B cell (primary cell): ENCODE measurements around the gene NRP1. TPM values are rescaled to one million over a fixed set of nuclear protein-coding genes. Genes with fewer than 3 reads are reported as not detected.

ENCODE experiments used
- ATAC-seq: fragments of 200-7000 bp; cut with Tn5 transposase; one replicate; pipeline ENCODE4 v1.10.0; 2021; ENCODE audit warnings: low read depth, mild to moderate bottlenecking, moderate number of reproducible peaks, moderate library complexity
- CTCF ChIA-PET: fragments of 350-600 bp; sonication (Branson Sonifier 250); formaldehyde crosslinking; loops from one replicate; lab custom pipeline; 2021; ENCODE audit warnings: antibody characterized with exemption, inconsistent platforms; lab: Charles Lee
- POLR2A ChIA-PET: fragments of 350-600 bp; sonication (Branson Sonifier 250); formaldehyde crosslinking; loops from one replicate; lab custom pipeline; 2021; ENCODE audit warnings: antibody characterized with exemption; lab: Charles Lee
- DNase-seq: peaks from one replicate; pipeline ENCODE4 v3.0.0; 2013
- H2AFZ ChIP-seq: 2 replicates; pipeline ENCODE4 v1.6.1; 2012; ENCODE audit warnings: mild to moderate bottlenecking, low read depth, low read length; ENCODE audit not compliant: insufficient read depth, poor library complexity, severe bottlenecking
- H3K27ac ChIP-seq, 2 donors: 1 replicate in 1 of 2; 2 replicates in 1 of 2; pipeline ENCODE4 v1.5.1; 2012 to 2013; ENCODE audit warnings: low read length in 2 of 2, mild to moderate bottlenecking in 2 of 2, moderate library complexity in 1 of 2
- H3K27me3 ChIP-seq, 4 experiments: fragments of 200-600 bp in 1 of 4; sonication (generic) in 1 of 4; replicated peaks in 1 of 4; 1 replicate in 2 of 4; 2 replicates in 2 of 4; pipeline versions ENCODE4 v1.6.1 to v1.7.0; 2013 to 2016; ENCODE audit warnings: low read length in 3 of 4, mild to moderate bottlenecking in 2 of 4, mixed read lengths in 1 of 4, moderate library complexity in 1 of 4; ENCODE audit not compliant: insufficient read depth in 4 of 4, control insufficient read depth in 3 of 4; ENCODE audit errors: control extremely low read depth in 1 of 4
- H3K36me3 ChIP-seq, 2 experiments: replicated peaks in 1 of 2; 1 replicate in 1 of 2; 2 replicates in 1 of 2; pipeline versions ENCODE4 v1.6.1 to v1.7.1; 2013; ENCODE audit warnings: low read length in 1 of 2; ENCODE audit not compliant: insufficient read depth in 2 of 2, control insufficient read depth in 1 of 2; ENCODE audit errors: control extremely low read depth in 1 of 2, extremely low read depth in 1 of 2
- H3K4me1 ChIP-seq, 2 donors: fragments of 200-600 bp in 1 of 2; sonication (generic) in 1 of 2; 1 replicate in 1 of 2; 2 replicates in 1 of 2; pipeline versions ENCODE4 v1.5.1 to v1.6.1; 2013 to 2017; ENCODE audit warnings: low read length in 2 of 2; ENCODE audit not compliant: control insufficient read depth in 2 of 2, insufficient read depth in 2 of 2
- H3K4me2 ChIP-seq: replicated peaks from 2 replicates; pipeline ENCODE3; 2012; ENCODE audit warnings: mild to moderate bottlenecking, low read depth, low read length; ENCODE audit not compliant: poor library complexity, severe bottlenecking
- H3K4me3 ChIP-seq, 5 experiments: fragments of 200-600 bp in 1 of 5; sonication (generic) in 1 of 5; 1 replicate in 3 of 5; 2 replicates in 2 of 5; pipeline versions ENCODE4 v1.5.1 to v1.7.0; 2011 to 2016; ENCODE audit warnings: low read length in 4 of 5, mild to moderate bottlenecking in 4 of 5, low read depth in 2 of 5, control low read depth in 1 of 5, moderate library complexity in 1 of 5; ENCODE audit not compliant: insufficient read depth in 1 of 5; ENCODE audit errors: control extremely low read depth in 1 of 5, extremely low read depth in 1 of 5
- H3K79me2 ChIP-seq: fragments of 200-600 bp; sonication (generic); one replicate; pipeline ENCODE4 v1.6.0; 2016; ENCODE audit warnings: low read length; ENCODE audit not compliant: control insufficient read depth, insufficient read depth
- H3K9ac ChIP-seq: fragments of 200-600 bp; sonication (generic); 2 replicates; pipeline ENCODE4 v1.6.1; 2017; ENCODE audit warnings: mild to moderate bottlenecking, low read length, moderate library complexity
- H3K9me3 ChIP-seq, 3 donors: one replicate each; pipeline versions ENCODE4 v1.6.1 to v1.7.1; 2013; ENCODE audit warnings: low read length in 2 of 3; ENCODE audit not compliant: control insufficient read depth in 2 of 3, insufficient read depth in 1 of 3; ENCODE audit errors: control extremely low read depth in 1 of 3
- H4K20me1 ChIP-seq: 2 replicates; pipeline ENCODE4 v1.6.0; 2012; ENCODE audit warnings: mild to moderate bottlenecking, low read length; ENCODE audit not compliant: insufficient read depth, control insufficient read depth, poor library complexity, severe bottlenecking
- H3K27ac Mint-ChIP-seq: one replicate; pipeline ENCODE4 v1.8.0; 2021; ENCODE audit warnings: mixed read lengths
- H3K27me3 Mint-ChIP-seq: one replicate; pipeline ENCODE4 v1.8.0; 2021; ENCODE audit warnings: mixed read lengths
- H3K4me1 Mint-ChIP-seq: one replicate; pipeline ENCODE4 v1.8.0; 2021; ENCODE audit warnings: mixed read lengths
- H3K4me3 Mint-ChIP-seq: one replicate; pipeline ENCODE4 v1.8.0; 2021; ENCODE audit warnings: mixed read lengths
- H3K9me3 Mint-ChIP-seq: one replicate; pipeline ENCODE4 v1.8.0; 2022; ENCODE audit warnings: mixed read lengths; ENCODE audit not compliant: insufficient read depth
- EZH2 ChIP-seq: IDR thresholded peaks from 2 replicates; pipeline ENCODE4 v1.6.1; 2012; ENCODE audit warnings: borderline replicate concordance, low read depth, mild to moderate bottlenecking, moderate library complexity, low read length; ENCODE audit not compliant: insufficient read depth, poor library complexity, severe bottlenecking
- WGBS: methylation state at CpG from one replicate; pipeline ENCODE4 v1.1.5; 2013; ENCODE audit warnings: missing lambda C conversion rate; ENCODE audit not compliant: insufficient coverage; 5-methylcytosine and 5-hydroxymethylcytosine counted together
- intact Hi-C: fragments of 100-400 bp; cut with micrococcal nuclease; formaldehyde crosslinking; loops from one replicate; pipeline ENCODE4 v1.10.0; 2022
- polyA plus RNA-seq: library from polyadenylated mRNA; depleted of rRNA; stranded (reverse); fragments of >200 nt; gene quantifications from 2 replicates; pipeline ENCODE4 v1.2.3, GENCODE V29; 2012
- total RNA-seq, 2 donors: library from RNA; stranded (reverse); fragments of 120-200 nt in 1 of 2; gene quantifications; 1 replicate in 1 of 2; 2 replicates in 1 of 2; pipeline versions ENCODE4 v1.2.3 to v1.2.4, GENCODE V29; 2013 to 2022
- TF ChIP-seq, protein P1 (sequence below): fragments of 200-600 bp; IDR thresholded peaks from one replicate; pipeline ENCODE4 v1.8.0; 2022; ENCODE audit warnings: antibody characterized with exemption, mild to moderate bottlenecking

Gene NRP1
- total and polyA plus RNA-seq, 2 donors (not counting 1 experiment from before 2014, with no cell fraction given) = 0.34 TPM; not detected in 1

DNA sequence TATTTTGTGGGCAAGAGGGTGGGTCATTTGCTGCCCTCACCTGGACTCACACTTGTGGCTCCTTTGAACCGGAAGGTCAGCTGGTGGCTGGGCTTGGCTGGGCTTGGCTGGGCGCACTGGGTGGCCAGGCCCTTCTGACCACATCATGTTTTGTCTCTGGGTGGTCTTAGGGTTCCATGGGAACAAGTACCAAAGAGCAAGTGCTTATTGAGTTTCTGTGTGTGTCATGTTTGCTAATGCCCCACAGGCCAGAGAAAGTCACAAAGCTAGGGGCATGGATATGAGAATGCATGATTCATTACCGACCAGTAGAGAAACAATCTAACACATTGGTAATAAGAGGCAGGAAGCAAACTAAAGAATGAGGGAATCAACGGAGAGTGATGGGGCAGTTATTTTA, 33.6 kb upstream of the NRP1 start:
- no peak overlapping the region for H3K27ac Mint-ChIP-seq
- Histone ChIP-seq H2AFZ (no peak overlapping the region), H3K79me2 (no peaks in the 10 kb centered on the region), H3K27ac (no peak overlapping the region), H4K20me1 (no peaks in the 10 kb centered on the region), H3K36me3 (no peaks in the 10 kb centered on the region), H3K9me3 (peaks cover 0 to 11% (median 9%) of the 10 kb centered on the region in 3 donors), H3K4me1 (no peaks in the 10 kb centered on the region), H3K4me3 (no peak overlapping the region), H3K9ac (no peak overlapping the region), H3K4me2 (no peak overlapping the region), H3K27me3 (no peaks in the 10 kb centered on the region)
- TF ChIP-seq EZH2 = no peak
- TF ChIP-seq, protein P1, sequence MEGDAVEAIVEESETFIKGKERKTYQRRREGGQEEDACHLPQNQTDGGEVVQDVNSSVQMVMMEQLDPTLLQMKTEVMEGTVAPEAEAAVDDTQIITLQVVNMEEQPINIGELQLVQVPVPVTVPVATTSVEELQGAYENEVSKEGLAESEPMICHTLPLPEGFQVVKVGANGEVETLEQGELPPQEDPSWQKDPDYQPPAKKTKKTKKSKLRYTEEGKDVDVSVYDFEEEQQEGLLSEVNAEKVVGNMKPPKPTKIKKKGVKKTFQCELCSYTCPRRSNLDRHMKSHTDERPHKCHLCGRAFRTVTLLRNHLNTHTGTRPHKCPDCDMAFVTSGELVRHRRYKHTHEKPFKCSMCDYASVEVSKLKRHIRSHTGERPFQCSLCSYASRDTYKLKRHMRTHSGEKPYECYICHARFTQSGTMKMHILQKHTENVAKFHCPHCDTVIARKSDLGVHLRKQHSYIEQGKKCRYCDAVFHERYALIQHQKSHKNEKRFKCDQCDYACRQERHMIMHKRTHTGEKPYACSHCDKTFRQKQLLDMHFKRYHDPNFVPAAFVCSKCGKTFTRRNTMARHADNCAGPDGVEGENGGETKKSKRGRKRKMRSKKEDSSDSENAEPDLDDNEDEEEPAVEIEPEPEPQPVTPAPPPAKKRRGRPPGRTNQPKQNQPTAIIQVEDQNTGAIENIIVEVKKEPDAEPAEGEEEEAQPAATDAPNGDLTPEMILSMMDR = no peak
- H3K4me3 Mint-ChIP-seq = no peak overlapping the region
- 81% methylated on average over 3 of the region's 4 CpGs for WGBS
- CTCF ChIA-PET = no interaction called here
- peaks cover 3% of the 10 kb centered on the region for H3K9me3 Mint-ChIP-seq
- intact Hi-C loops = no loop called here
- no peaks in the 10 kb centered on the region for H3K27me3 Mint-ChIP-seq
- POLR2A ChIA-PET = no interaction called here
- no peak for DNase-seq
- ATAC-seq = no peak
- no peaks in the 10 kb centered on the region for H3K4me1 Mint-ChIP-seq

DNA sequence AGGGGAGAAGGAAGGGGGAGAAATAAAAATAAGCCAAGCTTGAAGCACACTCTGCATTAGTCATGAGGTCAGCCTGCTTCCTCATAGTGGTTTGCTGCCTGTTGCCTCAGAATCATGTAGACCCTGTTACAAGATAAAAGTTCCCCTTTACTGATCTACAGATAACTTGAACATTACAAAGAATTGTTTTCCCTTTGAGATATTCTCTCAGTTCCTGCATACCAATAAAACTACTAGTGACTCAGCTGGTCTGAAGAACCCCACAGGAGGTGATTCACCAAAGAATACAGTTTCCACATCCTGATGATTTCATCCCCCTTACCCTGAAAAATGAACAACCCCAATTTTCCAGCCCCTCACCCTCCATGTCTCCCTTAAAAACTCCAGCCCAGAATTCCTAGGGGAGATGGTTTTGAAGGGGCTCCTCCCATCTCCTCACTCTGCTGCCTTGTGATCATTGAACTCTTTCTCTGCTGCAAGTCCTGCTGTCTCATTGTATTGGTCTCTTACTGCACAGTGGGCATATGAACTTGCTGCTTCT, 31.5 kb upstream of the NRP1 start:
- Histone ChIP-seq H3K4me3 (no peak overlapping the region), H3K4me1 (no peaks in the 10 kb centered on the region), H3K27ac (no peak overlapping the region), H3K9ac (no peak overlapping the region), H2AFZ (no peak overlapping the region), H3K36me3 (no peaks in the 10 kb centered on the region), H3K27me3 (no peaks in the 10 kb centered on the region), H3K79me2 (no peaks in the 10 kb centered on the region), H3K9me3 (peaks cover 1 to 11% (median 9%) of the 10 kb centered on the region in 3 donors), H4K20me1 (no peaks in the 10 kb centered on the region), H3K4me2 (no peak overlapping the region)
- Mint-ChIP-seq H3K9me3 (peaks cover 3% of the 10 kb centered on the region), H3K27ac (no peak overlapping the region), H3K4me3 (no peak overlapping the region), H3K27me3 (no peaks in the 10 kb centered on the region), H3K4me1 (no peaks in the 10 kb centered on the region)
- no peak for ATAC-seq
- ChIA-PET POLR2A (no interaction called here), CTCF (no interaction called here)
- intact Hi-C loops = no loop called here
- TF ChIP-seq, protein P1 = no peak
- TF ChIP-seq EZH2 = no peak
- no peak for DNase-seq
